Measurements from ENCODE around the gene VPREB3. TPM values are rescaled to one million over a fixed set of nuclear protein-coding genes. Genes with fewer than 3 reads are reported as not detected.

Gene VPREB3
- total and polyA plus RNA-seq, 2 of the 8 experiments (the other 6 are each of a cell fraction or from before 2014, with no cell fraction given): 0.52 to 4.6 TPM

- Histone ChIP-seq H3K23me2 (ENCODE audit: low read depth, low read length) (peaks cover 3% of the 10 kb centered on the region; the same call in 1 of the 2 replicates), H2AK5ac (ENCODE audit: low read depth, low read length) (no peak overlapping the region), H3K18ac (ENCODE audit: extremely low read depth, low read length) (no peak overlapping the region), H2BK15ac (ENCODE audit: low read length) (no peak overlapping the region), H3K4me3 (ENCODE audit: extremely low read depth in 1 of 4, insufficient read depth in 2 of 4, low read depth in 3 of 4, low read length in 4 of 4) (no peak overlapping the region), H3K9ac (replicated peaks in 1 of 4; ENCODE audit: extremely low read depth in 1 of 4, low read depth in 3 of 4, low read length in 3 of 4) (no peak overlapping the region), H2BK20ac (ENCODE audit: low read length) (no peak overlapping the region), H3K9me3 (ENCODE audit: insufficient read depth in 2 of 2, low read depth in 1 of 2, low read length in 1 of 2) (no peaks in the 10 kb centered on the region), H3K79me2 (ENCODE audit: control insufficient read depth in 1 of 2, insufficient read depth in 2 of 2, low read length in 2 of 2) (peaks cover 22 to 56% of the 10 kb centered on the region in 2 experiments), H2AFZ (ENCODE audit: low read length) (no peak overlapping the region), H3K27ac (ENCODE audit: low read depth, low read length) (no peak overlapping the region), H4K91ac (replicated peaks; ENCODE audit: insufficient read length, low read length) (no peak overlapping the region), H2BK120ac (replicated peaks; ENCODE audit: low read depth, low read length) (no peak overlapping the region), H3K23ac (ENCODE audit: insufficient read length) (no peak overlapping the region), H3K36me3 (ENCODE audit: control insufficient read depth in 2 of 4, insufficient read depth in 4 of 4, low read length in 3 of 4) (peaks cover 9 to 23% (median 17%) of the 10 kb centered on the region in 4 experiments; a peak in 7 of 8 replicates), H3K79me1 (ENCODE audit: low read depth, low read length) (peaks cover 3% of the 10 kb centered on the region; the same call in 1 of the 2 replicates), H3K4me2 (ENCODE audit: insufficient read depth in 1 of 2, low read depth in 2 of 2, low read length in 2 of 2) (no peak overlapping the region), H3K4me1 (replicated peaks in 1 of 4; ENCODE audit: control insufficient read depth in 3 of 4, insufficient read depth in 4 of 4, low read length in 3 of 4) (peaks cover 0 to 10% (median 4%) of the 10 kb centered on the region in 4 experiments; a peak in 6 of 7 replicates), H2BK5ac (ENCODE audit: low read depth, low read length) (no peak overlapping the region), H4K20me1 (replicated peaks in 1 of 2; ENCODE audit: control insufficient read depth in 1 of 2, insufficient read depth in 2 of 2, low read length in 2 of 2) (peaks cover 4 to 24% of the 10 kb centered on the region in 2 experiments), H3K4ac (replicated peaks; ENCODE audit: insufficient read length, low read depth, low read length) (no peak overlapping the region), H3K27me3 (replicated peaks in 1 of 4; ENCODE audit: control insufficient read depth in 3 of 4, extremely low read depth in 1 of 4, insufficient read depth in 3 of 4, low read length in 3 of 4) (no peaks in the 10 kb centered on the region), H4K8ac (ENCODE audit: extremely low read depth, insufficient read depth, low read length) (no peak overlapping the region), H4K5ac (ENCODE audit: insufficient read length, low read depth, low read length) (no peak overlapping the region), H3K56ac (replicated peaks; ENCODE audit: insufficient read length, low read depth, low read length) (no peak overlapping the region), H2BK12ac (ENCODE audit: low read depth, low read length) (no peak overlapping the region), H3K14ac (ENCODE audit: insufficient read length) (no peak overlapping the region)
- FAIRE-seq (no peak), DNase-seq (ENCODE audit: low read depth in 1 of 2, low spot score in 2 of 2) (no peak)
- TF ChIP-seq USF2 (IDR thresholded peaks at IDR 0.05; ENCODE audit: low read length): no peak
- no peak for TF ChIP-seq RFX5 (IDR thresholded peaks at IDR 0.05; ENCODE audit: borderline replicate concordance, low read depth, low read length)
- no peak for TF ChIP-seq SP1 (IDR thresholded peaks at IDR 0.05; ENCODE audit: low read depth, low read length)
- TF ChIP-seq JUN (IDR thresholded peaks at IDR 0.05; ENCODE audit: low read depth, low read length): no peak
- no peak for TF ChIP-seq NRF1 (IDR thresholded peaks at IDR 0.05; ENCODE audit: low read depth, low read length)
- no peak for TF ChIP-seq CBX8 (IDR thresholded peaks at IDR 0.05; ENCODE audit: borderline replicate concordance, low read depth, low read length)
- no peak for TF ChIP-seq TAF7 (optimal IDR thresholded peaks at IDR 0.05; ENCODE audit: borderline replicate concordance, low read depth, low read length)
- no peak for TF ChIP-seq RAD21 (IDR thresholded peaks at IDR 0.05 in 1 of 2, conservative IDR thresholded peaks at IDR 0.05 in 1 of 2; ENCODE audit: low read depth in 2 of 2, low read length in 2 of 2)
- CTCF ChIA-PET (ENCODE audit: partially characterized antibody): interaction anchor here (6.4 kb wide), 1 partner anchor 21 kb away, joined by 47 read pairs; the partner anchor contains the start of genes CHCHD10 and MMP11
- POLR2A ChIA-PET (ENCODE audit: partially characterized antibody): no interaction called here
- WGBS, 2 experiments (ENCODE audit: extremely low coverage in 1 of 2, insufficient coverage in 1 of 2, insufficient read length in 1 of 2, insufficient replicate concordance in 2 of 2, low coverage in 1 of 2, low lambda C conversion rate in 2 of 2, missing lambda C conversion rate in 1 of 2): 84% methylated on average over 11 of the region's 11 CpGs; no CpG with 5 or more reads in 1 of the 2 experiments
Measured at GRCh38 chr22:23790819-23791737, 36.9 kb upstream of the VPREB3 start.
